ENCODE measurements around the gene MAP2K7.
"Not testable (repeated sequence)": the region's sequence is repeated elsewhere in the genome, so short reads cannot be mapped to it uniquely, and the experiment has no call there.

MAP2K7 gene

DNA sequence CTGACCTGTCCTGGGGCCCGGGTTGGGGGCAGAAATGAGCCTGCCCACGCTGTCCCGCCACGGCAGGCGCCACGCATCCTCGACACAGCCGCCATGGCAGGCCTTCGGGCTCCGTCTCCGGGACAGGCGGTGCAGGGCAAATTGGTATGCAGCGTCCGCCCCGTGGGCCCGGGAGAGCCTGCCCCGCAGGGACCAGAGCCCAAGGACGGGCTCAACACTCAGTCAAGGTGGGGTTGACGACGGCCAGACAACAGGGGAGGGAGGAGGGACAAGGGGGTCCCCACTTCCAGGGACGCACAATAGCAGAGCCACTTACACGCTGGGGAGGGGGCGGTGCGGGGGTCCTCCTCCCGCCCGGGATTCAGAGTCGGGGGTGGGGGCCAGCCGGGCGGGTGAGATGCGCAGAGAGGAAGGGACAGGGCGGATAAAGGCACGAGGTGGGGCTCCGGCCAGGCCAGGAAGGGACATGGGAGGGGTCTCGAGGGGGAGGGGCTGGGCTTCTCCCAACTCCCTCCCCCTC, 21.0 kb downstream of the MAP2K7 start:
- Histone ChIP-seq H3K4me3 (ENCODE audit: low read depth in 1 of 2, low read length in 2 of 2) (peak overlapping the region in 1 of 2 donors; percentile 57), H3K4me1 (ENCODE audit: control insufficient read depth in 1 of 2, insufficient read depth in 2 of 2, low read length in 2 of 2) (peaks cover 5 to 77% of the 10 kb centered on the region in 2 donors), H3K9me3 (ENCODE audit: control insufficient read depth in 1 of 2, low read length in 2 of 2) (no peaks in the 10 kb centered on the region), H3K36me3 (ENCODE audit: control insufficient read depth in 1 of 2, insufficient read depth in 2 of 2, low read length in 2 of 2) (peaks cover 7 to 16% of the 10 kb centered on the region in 2 donors), H3K27me3 (ENCODE audit: low read depth, low read length) (no peaks in the 10 kb centered on the region), H3K27ac (ENCODE audit: low read length) (no peak overlapping the region)

DNA sequence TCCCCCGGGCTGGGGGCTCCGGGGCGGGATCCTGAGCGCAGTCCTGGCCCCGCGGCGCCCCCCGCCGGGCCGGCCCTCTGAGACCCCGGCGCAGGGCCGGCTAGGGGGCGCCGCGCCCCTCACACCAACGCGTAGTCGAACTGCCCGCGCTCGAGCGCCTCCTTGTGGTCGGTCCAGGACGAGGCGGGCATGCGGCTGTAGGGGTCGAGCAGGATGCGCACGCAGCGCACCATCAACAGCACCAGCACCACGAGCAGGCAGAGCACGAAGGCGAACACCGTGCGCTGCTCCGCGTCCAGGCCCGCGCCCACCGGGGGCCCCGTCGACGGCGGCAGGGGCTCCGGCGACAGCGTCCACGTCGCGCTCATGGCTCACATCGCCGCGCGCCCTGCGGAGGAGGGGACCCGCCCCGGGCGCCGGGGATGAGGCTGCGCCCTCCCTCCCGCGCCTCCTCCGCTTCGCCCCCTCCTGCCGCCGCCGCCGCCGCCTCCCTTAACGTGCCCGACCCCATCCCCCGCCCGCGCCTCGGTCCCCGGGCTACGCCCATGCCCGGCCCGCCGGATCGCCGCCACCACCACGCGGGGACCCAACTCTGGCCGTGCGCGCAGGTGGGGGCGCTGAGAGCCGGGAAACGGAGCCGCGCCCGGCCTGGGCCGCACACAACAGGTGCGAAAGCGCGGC, 21.6 kb downstream of the MAP2K7 start:
- H3K36me3 ChIP-seq (ENCODE audit: control insufficient read depth in 1 of 2, insufficient read depth in 2 of 2, low read length in 2 of 2): peaks cover 7 to 16% of the 10 kb centered on the region in 2 donors
- no peaks in the 10 kb centered on the region for H3K9me3 ChIP-seq (ENCODE audit: control insufficient read depth in 1 of 2, low read length in 2 of 2)
- peaks cover 5 to 78% of the 10 kb centered on the region in 2 donors for H3K4me1 ChIP-seq (ENCODE audit: control insufficient read depth in 1 of 2, insufficient read depth in 2 of 2, low read length in 2 of 2)
- no peak overlapping the region for H3K27ac ChIP-seq (ENCODE audit: low read length)
- peak overlapping the region in 1 of 2 donors; percentile 57 for H3K4me3 ChIP-seq (ENCODE audit: low read depth in 1 of 2, low read length in 2 of 2)
- H3K27me3 ChIP-seq (ENCODE audit: low read depth, low read length): no peaks in the 10 kb centered on the region

DNA sequence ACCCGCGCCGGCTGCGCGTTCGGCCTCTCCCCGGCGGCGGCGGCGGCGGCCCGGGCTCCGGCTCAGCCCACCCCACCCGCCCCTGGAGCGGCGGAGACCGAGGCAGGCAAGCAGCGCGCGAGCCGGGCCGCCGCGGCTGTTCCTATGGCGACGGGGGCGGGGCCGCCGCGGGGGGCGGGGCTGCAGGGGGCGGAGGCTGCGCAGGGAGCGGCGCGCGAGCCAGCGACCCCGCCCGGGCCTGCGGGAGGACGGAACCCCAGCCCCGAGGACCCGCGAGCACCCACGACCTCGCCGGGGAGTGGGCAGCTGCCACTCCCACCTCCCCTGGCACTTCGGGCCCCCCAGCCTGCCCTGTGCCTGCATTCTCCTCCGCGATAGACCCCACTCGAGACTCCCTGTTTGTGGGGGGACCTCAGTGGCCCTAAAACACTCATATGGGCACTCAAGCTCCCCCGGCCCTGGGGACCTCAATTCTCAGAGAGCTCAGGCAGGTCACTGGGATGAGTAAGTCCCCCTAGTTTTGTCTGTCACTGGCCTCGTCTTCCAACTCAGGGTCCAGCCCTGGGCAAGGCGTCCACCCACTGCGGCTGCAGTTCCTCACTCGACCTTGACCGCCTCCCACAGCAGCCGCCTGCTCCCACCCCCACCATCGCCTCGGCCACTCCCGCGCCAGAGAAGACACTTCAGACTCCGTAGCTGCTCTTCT, 22.5 kb downstream of the MAP2K7 start, which contains the start of gene CTXN1:
Gene CTXN1 (minus strand): TSS at position 115 of the 706 bp plus-strand sequence. CDS start 597 bp downstream, outside the sequence.
- no peak within 1 kb of the TSS for H3K27ac ChIP-seq (ENCODE audit: low read length)
- H3K27me3 ChIP-seq (ENCODE audit: low read depth, low read length): no peaks in the 10 kb centered on the region
- H3K4me3 ChIP-seq (ENCODE audit: low read depth in 1 of 2, low read length in 2 of 2): peak within 1 kb of the TSS in 1 of 2 donors; percentile 58
- H3K4me1 ChIP-seq (ENCODE audit: control insufficient read depth in 1 of 2, insufficient read depth in 2 of 2, low read length in 2 of 2): peaks cover 5 to 81% of the 10 kb centered on the region in 2 donors
- H3K36me3 ChIP-seq (ENCODE audit: control insufficient read depth in 1 of 2, insufficient read depth in 2 of 2, low read length in 2 of 2): peaks cover 7 to 17% of the 10 kb centered on the region in 2 donors
- no peaks in the 10 kb centered on the region for H3K9me3 ChIP-seq (ENCODE audit: control insufficient read depth in 1 of 2, low read length in 2 of 2)

DNA sequence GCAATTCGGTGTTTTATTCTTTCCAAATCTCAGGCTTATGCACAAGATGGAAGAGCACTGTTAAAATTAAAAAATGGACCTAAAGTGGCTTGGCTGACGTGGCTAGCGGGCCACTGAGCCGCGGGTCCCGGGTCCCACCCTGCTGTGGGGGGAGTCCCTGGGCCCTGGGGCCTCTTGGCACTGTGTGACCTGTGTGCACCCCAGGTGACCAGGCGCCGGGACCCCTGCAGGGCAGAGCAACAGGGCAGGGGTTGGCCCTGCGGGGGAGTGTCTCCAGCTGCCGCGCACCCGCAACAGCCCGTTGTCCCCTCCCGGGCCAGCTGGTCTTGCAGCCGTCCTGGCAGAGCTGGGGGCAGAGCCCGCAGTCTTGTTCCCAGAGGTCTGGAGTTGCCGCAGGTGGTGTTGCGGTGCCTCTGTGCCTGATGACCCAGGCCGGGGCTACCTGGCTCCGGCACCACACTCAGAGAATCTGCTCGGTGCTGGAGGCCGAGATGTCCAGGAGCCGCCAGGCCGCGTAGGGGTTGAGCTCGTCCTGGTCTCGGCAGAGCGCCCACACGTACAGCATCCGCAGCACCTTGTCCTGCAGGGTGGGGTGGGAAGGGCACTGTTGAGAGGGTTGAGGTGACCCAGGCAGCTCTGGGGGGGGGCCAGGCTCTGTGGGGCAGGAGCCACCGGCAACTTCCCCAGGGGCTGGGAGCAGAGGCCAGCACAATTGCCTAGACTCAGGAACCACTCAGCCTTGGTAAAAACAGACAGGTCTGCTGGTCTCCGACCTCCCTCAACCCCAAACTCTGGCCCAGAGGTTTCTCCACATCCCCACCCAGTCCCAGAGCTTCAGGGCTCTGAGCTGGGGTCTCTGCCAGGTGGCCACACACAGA, 23.3 kb downstream of the MAP2K7 start:
- no peaks in the 10 kb centered on the region for H3K9me3 ChIP-seq (ENCODE audit: control insufficient read depth in 1 of 2, low read length in 2 of 2)
- H3K36me3 ChIP-seq (ENCODE audit: control insufficient read depth in 1 of 2, insufficient read depth in 2 of 2, low read length in 2 of 2): peaks cover 7 to 22% of the 10 kb centered on the region in 2 donors
- H3K27me3 ChIP-seq (ENCODE audit: low read depth, low read length): no peaks in the 10 kb centered on the region
- peaks cover 0 to 75% of the 10 kb centered on the region in 2 donors for H3K4me1 ChIP-seq (ENCODE audit: control insufficient read depth in 1 of 2, insufficient read depth in 2 of 2, low read length in 2 of 2)
- no peak overlapping the region for H3K27ac ChIP-seq (ENCODE audit: low read length)
- peak overlapping the region in 1 of 2 donors; percentile 58 for H3K4me3 ChIP-seq (ENCODE audit: low read depth in 1 of 2, low read length in 2 of 2)

DNA sequence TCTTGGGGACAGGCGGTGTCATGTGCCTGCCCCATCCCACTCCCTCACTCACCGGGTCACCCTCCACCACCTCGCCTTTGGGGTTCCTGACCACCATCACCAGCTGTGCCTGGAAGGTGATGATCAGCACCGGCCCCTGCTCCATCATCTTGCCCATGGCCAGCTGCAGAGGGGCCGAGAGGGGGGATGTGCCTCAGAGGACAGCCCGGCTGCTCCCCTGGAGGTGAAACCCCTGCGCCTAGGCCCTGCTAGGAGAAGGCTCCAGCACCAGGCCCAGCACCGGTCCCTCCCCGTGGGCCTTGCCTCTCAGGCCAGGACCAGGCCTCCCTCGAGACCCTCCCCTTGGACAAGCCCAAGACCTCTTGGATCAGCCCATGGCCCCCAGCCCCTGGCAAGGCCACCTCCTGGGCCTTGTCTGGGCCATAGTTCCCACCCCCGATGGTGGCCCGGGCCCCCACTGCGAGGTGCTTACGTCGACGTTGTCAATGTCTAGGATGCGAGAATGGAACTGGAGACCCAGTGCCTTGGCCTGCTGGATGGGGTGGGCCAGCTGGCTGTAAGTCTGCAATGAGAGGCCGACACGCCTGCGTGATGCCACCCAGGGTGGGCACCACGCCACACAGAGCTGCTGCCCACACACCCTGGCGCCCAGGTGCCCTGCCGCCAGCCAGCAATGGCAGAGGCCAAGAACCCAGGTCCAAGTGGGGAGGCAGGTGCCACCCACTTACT, 24.1 kb downstream of the MAP2K7 start:
- Histone ChIP-seq H3K27me3 (ENCODE audit: low read depth, low read length) (no peaks in the 10 kb centered on the region), H3K27ac (ENCODE audit: low read length) (peak overlapping the region; percentile 64), H3K4me3 (ENCODE audit: low read depth in 1 of 2, low read length in 2 of 2) (peak overlapping the region in 1 of 2 donors; percentile 37), H3K36me3 (ENCODE audit: control insufficient read depth in 1 of 2, insufficient read depth in 2 of 2, low read length in 2 of 2) (peaks cover 4 to 22% of the 10 kb centered on the region in 2 donors), H3K4me1 (ENCODE audit: control insufficient read depth in 1 of 2, insufficient read depth in 2 of 2, low read length in 2 of 2) (peaks cover 0 to 74% of the 10 kb centered on the region in 2 donors), H3K9me3 (ENCODE audit: control insufficient read depth in 1 of 2, low read length in 2 of 2) (no peaks in the 10 kb centered on the region)

DNA sequence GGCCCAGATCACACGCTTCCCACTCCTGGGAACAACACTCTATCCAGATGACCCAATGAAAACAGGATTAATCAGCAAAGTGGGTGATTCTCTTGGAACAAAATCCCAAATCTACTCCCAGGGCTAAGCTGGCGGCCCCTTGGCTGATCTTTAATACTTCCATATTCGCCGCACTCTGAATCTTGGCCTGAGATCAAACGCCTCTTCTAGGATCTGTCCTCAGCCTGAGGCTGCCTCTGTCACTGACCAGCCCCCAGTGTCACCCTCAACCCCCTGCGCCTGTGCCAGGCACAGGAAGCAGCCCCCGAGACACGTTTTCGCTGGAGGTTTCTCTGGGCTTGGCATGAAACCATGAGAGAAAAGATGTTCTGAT, 24.6 kb downstream of the MAP2K7 start:
- H3K36me3 ChIP-seq (ENCODE audit: control insufficient read depth in 1 of 2, insufficient read depth in 2 of 2, low read length in 2 of 2): peaks cover 7 to 23% of the 10 kb centered on the region in 2 donors
- H3K9me3 ChIP-seq (ENCODE audit: control insufficient read depth in 1 of 2, low read length in 2 of 2): no peaks in the 10 kb centered on the region
- peaks cover 0 to 69% of the 10 kb centered on the region in 2 donors for H3K4me1 ChIP-seq (ENCODE audit: control insufficient read depth in 1 of 2, insufficient read depth in 2 of 2, low read length in 2 of 2)
- H3K27me3 ChIP-seq (ENCODE audit: low read depth, low read length): no peaks in the 10 kb centered on the region
- peak overlapping the region; percentile 64 for H3K27ac ChIP-seq (ENCODE audit: low read length)
- H3K4me3 ChIP-seq (ENCODE audit: low read depth in 1 of 2, low read length in 2 of 2): peak overlapping the region in 1 of 2 donors; percentile 37

DNA sequence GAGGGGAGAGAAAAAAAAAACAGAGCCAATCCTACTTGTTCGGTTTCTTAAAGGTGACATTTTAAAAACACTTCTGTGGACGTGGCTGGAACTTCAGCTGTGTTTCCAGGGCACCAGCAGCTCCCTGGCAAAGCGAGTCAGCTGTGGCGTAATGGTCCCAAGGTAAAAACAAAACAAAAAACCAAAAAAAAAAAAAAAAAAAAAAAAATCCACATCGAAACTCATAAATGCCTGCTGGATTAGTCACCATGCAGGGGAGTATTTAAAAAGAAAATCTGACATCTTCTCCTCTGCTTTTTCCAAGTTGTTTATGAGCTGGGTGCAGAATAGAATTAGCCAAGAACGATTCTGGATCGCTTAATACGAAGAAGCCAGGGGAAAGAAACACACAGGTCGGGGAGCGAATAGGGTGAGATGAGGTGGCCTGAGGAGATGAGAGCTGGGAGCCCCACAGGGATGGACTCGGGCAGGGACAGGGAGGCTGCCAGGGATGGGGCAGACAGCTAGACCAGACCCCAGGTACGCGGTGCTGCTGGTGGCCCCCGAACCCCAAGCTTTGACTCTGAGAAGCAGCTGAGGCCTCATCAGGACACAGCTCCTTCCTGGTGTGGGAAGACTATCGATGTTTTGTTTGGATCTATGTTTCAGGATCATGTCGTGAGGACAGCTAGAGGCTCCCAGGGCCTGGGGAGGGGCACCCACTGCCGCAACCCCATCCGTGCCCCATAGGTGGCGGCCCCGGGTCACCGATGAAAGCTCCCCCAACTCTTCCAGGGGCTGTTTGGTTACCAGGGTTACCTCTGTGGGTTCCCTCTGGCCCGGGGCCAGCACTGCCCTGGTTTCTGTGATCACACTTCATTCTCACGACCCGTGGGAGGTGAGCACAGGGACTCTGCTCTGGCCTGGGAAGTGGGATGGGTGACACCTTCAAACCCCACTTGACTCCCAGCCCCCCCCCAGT, 25.3 kb downstream of the MAP2K7 start:
- Histone ChIP-seq H3K36me3 (ENCODE audit: control insufficient read depth in 1 of 2, insufficient read depth in 2 of 2, low read length in 2 of 2) (peaks cover 12 to 30% of the 10 kb centered on the region in 2 donors), H3K4me3 (ENCODE audit: low read depth in 1 of 2, low read length in 2 of 2) (peak overlapping the region in 1 of 2 donors; percentile 37), H3K27me3 (ENCODE audit: low read depth, low read length) (no peaks in the 10 kb centered on the region), H3K9me3 (ENCODE audit: control insufficient read depth in 1 of 2, low read length in 2 of 2) (no peaks in the 10 kb centered on the region), H3K4me1 (ENCODE audit: control insufficient read depth in 1 of 2, insufficient read depth in 2 of 2, low read length in 2 of 2) (peaks cover 0 to 68% of the 10 kb centered on the region in 2 donors), H3K27ac (ENCODE audit: low read length) (peak overlapping the region; percentile 64)

DNA sequence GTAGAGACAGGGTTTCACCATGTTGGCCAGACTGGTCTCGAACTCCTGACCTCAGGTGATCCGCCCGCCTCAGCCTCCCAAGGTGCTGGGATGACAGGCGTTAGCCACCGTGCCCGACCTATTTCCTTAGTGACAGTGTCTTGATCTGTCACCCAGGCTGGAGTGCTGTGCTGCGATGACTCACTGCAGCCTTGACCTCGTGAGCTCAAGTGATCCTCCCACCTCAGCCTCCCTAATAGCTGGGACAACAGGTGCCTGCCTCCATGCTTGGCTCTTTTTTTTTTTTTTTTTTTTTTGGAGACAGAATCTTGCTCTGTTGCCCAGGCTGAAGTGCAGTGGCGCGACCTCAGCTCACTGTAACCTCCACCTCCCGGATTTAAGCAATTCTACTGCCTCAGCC, 26.4 kb downstream of the MAP2K7 start:
- H3K27me3 ChIP-seq (ENCODE audit: low read depth, low read length); H3K4me3 ChIP-seq (ENCODE audit: low read depth in 1 of 2, low read length in 2 of 2); H3K27ac ChIP-seq (ENCODE audit: low read length); H3K9me3 ChIP-seq (ENCODE audit: control insufficient read depth in 1 of 2, low read length in 2 of 2): not testable (repeated sequence)
- H3K36me3 ChIP-seq (ENCODE audit: control insufficient read depth in 1 of 2, insufficient read depth in 2 of 2, low read length in 2 of 2): peaks cover 12 to 39% of the 10 kb centered on the region in 2 donors
- H3K4me1 ChIP-seq (ENCODE audit: control insufficient read depth in 1 of 2, insufficient read depth in 2 of 2, low read length in 2 of 2): peaks cover 0 to 58% of the 10 kb centered on the region in 2 donors

DNA sequence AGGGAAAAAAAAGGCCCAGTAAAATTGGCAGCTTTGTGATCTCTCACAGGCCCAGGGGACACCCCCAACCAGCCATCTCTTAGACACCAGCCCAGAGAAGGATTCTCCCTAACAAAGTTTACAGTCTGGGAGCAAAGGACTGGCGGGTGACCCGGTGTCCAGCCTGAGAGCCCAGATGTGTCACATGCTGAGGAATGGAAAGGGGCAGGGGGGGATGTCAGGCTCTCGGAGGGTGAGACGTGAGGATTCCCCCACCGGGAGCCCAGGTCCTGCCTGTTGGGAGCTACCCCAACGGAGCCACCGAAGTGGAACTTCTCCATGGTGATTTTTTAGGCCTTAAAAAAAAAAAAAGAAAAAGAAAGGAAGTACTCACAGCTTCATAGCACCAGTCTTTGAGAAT, 27.1 kb downstream of the MAP2K7 start:
- H3K27me3 ChIP-seq (ENCODE audit: low read depth, low read length): no peaks in the 10 kb centered on the region
- H3K36me3 ChIP-seq (ENCODE audit: control insufficient read depth in 1 of 2, insufficient read depth in 2 of 2, low read length in 2 of 2): peaks cover 15 to 47% of the 10 kb centered on the region in 2 donors
- H3K4me3 ChIP-seq (ENCODE audit: low read depth in 1 of 2, low read length in 2 of 2): no peak overlapping the region
- H3K4me1 ChIP-seq (ENCODE audit: control insufficient read depth in 1 of 2, insufficient read depth in 2 of 2, low read length in 2 of 2): peaks cover 0 to 52% of the 10 kb centered on the region in 2 donors
- H3K27ac ChIP-seq (ENCODE audit: low read length): peak overlapping the region; percentile 51
- H3K9me3 ChIP-seq (ENCODE audit: control insufficient read depth in 1 of 2, low read length in 2 of 2): no peaks in the 10 kb centered on the region
